ENCODE results near the gene MICA.

- TF ChIP-seq CTCF (IDR thresholded peaks at IDR 0.05) = no peak
- no peak for TF ChIP-seq POLR2A (IDR thresholded peaks at IDR 0.05)
These were observed 47.8 kb upstream of the MICA start for GRCh38 chr6:31355583-31355948.
